SIG-M5 treated with dmso at 0.1 percent for 504 hours (cell line): Measurements from ENCODE around the gene MYLK.

Experiments
- DNase-seq: peaks from one replicate; lab custom pipeline; 2025; ENCODE audit not compliant: unreplicated experiment; lab: John Stamatoyannopoulos, UW

The MYLK gene

GRCh38 chr3:123793425-123793824 is 90.7 kb downstream of the MYLK start:
- DNase-seq: no peak

GRCh38 chr3:123792473-123793201 is 91.5 kb downstream of the MYLK start:
- no peak for DNase-seq

- no peak for DNase-seq
These were observed 92.2 kb downstream of the MYLK start for GRCh38 chr3:123791898-123792297.

DNA sequence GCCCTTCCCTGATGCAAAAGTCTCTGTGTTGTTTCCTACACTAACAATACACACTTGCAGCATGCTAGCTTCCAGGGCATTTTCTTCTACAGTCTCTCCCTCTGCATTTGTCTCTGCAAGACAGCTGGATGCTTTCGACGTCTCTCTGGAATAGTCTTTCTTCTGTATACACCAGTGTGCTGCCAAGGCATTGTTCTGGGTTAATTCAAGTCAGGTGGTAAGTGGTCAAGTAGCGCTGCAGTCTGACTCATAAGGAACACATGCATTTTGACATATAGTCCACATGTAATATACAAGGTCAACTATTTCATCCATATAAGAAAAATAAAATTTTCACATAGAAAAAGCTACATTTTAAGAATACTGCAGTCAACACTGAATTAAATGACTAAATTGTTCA is 92.7 kb downstream of the MYLK start:
- no peak for DNase-seq

DNA sequence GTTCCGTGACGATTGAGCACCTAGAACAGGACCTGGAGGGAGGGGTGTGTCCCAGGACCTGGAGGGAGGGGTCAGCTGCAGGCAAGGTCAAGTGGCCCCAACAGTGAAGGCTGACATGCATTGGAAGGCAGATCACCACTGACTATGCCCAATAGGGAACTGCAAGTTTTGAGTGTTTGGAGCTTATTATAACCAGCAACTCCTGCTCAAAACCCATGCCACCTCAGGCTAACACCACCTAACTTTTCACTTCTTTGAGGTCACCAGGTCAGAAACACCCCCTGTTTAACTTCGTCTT is 93.1 kb downstream of the MYLK start:
- no peak for DNase-seq

DNA sequence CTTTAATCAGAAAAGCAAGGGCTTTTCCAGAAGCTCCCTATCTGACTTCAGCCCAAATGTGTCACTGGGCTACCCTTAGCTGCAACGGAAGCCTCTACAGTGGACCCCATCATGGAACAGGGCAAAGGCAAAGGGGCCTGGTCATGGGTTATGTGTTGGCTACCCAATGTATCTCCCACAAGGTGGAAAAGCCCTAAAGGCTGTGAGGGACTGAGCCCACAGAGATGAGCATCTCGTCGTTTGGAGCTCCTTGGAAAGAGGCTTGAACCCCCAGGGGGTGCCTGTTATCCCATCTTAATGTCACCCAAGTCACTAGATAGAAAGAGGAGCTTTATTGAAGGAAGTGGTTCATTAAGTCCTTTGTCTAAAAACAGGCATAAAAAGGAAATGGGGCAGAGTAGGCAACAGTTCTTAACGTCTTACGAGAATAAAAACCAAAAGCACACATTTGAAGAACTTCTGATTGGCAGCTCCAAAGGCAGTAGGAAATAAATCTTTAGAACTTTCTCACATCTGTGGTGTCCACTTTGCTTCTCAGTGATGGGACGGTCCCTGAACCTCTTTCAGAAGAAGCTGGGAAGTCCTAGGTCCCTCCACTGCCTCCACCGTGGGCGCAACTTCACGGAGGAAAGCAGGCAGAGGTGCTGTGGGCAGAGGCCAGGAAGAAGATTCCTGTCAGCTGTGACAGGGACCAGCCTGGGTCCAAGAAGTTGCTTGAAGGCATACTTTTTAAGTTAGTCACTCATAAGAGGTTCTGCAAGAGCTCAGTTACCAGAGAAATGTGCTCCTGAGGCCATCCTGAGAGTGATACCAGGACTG is 93.7 kb downstream of the MYLK start:
- DNase-seq: no peak

GRCh38 chr3:123789760-123790159 is 94.4 kb downstream of the MYLK start:
- DNase-seq: no peak

- no peak for DNase-seq
These were observed 95.0 kb downstream of the MYLK start for GRCh38 chr3:123789160-123789559.

GRCh38 chr3:123788710-123789109 is 95.4 kb downstream of the MYLK start:
- no peak for DNase-seq

GRCh38 chr3:123787133-123787532 is 97.0 kb downstream of the MYLK start:
- DNase-seq: no peak

GRCh38 chr3:123785602-123786001 is 98.5 kb downstream of the MYLK start:
- no peak for DNase-seq

DNA sequence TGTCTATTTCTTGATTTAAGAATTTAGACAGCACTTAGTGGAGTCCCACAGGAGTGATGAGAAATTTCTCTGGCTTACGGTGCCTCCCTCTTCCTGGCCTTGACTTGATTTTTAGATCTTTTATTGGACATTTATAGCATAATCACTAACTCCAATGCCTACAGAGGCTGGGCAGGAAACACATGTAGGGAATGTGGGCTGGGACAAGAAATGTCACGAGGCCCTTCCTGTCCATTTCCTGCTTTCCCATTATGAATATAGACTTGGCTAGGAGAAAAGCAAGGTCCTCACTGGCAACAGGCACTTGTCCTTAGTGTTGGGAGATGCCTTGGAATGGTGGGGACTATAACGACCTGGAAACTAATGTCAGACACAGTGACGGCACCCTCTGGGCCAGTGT is 100.3 kb downstream of the MYLK start:
- DNase-seq: no peak

- no peak for DNase-seq
These were observed 101.0 kb downstream of the MYLK start for GRCh38 chr3:123783050-123783689.

- no peak for DNase-seq
These were observed 101.6 kb downstream of the MYLK start for GRCh38 chr3:123782488-123782887.

DNA sequence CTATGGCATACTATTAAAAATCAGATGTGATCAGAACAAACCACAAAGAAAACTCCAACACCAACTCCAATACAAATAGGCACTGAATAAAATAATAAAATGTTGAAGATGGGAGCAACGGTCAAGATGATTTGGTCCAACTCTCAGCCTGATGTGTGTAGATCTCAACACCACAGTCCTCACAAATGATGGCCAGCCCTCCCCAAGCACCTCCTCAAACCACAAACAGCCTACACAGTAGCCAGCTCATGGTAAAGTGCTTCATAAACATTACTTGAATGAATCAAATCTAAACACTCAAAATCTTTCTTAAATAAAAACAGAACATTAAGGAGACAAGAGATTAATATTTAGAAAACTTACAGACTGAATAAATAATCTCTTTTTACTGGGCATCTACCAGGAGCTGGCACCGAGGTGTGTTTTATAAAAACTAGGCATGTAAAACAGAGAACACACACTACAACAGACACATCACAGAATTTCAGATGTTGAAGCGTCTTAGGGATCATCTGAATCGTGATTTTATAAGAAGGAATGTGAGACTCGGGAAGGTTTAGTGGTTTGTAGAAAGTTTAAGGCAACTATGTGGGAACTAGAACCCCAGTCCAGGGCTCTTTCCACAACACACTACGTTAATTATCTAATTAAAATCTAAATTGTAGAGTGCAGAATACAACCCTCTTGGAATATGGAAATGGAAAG is 102.4 kb downstream of the MYLK start:
- no peak for DNase-seq

DNA sequence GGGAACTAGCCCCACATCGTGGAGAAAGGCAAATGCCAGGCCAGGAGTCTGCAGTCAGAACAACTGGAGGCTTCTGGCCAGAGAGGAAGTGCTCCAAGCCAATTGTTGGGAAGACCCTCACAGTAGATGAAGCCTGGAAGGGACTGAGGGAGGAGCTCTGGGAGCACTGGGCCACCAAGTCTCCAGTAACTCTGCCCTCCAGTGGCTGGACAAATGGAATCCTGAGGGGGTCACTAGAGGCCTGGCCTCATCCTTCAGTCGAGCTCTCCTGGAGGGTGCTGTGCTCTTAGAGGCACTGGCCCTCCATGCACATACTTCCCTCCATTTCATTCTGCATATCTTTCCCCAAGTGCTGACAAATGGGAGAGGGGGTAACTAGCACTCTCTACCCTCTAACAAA is 103.0 kb downstream of the MYLK start:
- no peak for DNase-seq

DNA sequence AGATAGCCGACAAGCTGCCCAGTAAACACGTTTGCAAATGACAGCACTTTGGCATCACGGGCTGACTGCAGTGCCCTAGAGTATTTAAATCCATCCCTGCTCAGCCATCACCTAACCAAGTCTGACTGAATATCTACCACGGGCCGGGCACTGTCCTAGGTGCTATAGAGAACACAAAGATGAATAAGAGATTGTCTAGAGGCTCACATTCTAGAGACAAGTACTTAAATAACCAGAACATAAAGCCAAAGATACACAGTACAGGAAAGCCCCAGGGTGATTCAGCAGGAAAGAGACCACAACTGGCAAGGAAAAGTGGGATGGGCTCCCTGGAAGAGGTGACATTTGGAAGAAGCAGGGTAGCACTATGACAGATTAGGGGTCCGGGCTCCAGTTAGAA is 103.5 kb downstream of the MYLK start:
- no peak for DNase-seq

DNA sequence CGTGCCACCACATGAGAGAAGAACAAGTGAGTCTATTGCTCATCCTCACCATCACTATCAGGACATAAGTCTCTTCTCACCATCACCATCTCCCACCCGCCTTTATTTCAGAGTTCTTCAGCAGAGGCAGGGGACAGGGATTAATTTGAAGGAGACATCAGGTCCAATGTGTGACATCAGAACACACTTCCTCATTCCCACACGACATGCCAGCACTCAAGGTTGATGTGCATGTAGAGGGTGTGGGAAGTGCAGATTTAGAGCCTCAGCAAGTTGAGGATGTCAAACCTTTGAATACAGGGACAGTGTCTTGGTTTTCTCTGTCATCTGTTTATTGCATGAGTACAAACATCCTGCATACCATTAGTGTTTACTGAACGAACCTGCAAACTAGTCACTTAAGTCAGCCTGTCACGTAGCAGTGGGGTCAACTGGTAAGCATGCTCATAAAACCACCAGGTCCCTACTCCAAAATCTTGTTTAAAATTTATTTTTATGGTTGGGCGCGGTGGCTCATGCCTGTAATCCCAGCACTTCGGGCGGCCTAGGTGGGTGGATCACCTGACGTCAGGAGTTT is 104.4 kb downstream of the MYLK start:
- DNase-seq: no peak

DNA sequence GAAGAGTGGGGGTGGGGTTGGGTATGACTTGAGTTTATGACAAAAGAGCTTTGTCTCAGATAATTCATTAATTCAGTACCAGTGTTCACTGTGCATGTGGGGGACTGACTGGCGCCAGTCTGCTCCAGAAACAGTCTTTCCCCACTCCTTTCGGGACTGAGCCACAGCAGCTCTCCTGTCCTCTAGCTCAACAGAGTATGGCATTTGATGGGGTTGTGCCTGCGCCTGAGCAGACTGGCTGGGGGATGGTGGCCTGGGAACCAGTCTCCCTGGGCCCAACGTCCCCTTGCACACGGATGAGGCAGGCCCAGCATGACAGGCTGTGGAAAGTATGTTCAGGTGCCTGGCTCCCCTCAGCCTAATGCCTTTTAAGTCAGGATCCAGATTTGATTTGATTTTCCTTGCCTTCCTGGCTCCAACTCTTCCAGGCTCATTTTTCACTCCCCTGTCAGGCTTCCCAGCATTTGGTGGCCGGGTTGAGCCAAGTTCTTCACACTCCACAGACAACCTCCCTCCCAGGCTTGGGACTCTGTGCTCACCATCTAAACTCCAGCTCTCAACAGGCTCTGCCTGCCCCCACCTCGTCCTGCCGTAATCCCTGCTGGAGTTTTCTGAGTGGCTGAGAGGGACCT is 105.0 kb downstream of the MYLK start:
- no peak for DNase-seq

DNA sequence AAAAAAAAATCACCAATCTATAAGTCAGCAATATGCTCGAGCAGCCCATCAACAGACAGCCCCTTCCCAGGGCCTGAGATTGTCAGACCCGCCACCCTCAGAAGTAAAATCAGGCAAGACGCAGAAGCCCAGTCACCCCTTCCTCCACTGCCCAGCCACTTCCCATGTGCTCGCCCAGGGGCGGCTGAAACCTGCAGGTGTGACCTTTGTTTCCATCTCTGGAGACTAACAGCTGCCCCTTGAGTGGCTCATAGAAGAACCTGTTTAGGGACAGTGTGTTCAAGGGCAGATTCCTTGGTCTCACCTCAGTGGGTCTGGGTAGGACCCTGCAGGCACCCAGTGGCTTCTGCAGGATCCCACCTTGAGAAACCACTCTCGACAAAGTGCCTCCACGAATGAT is 105.6 kb downstream of the MYLK start:
- DNase-seq: no peak
